ENCODE results near the gene ARID1B. TPM values are rescaled to one million over a fixed set of nuclear protein-coding genes. Genes with fewer than 3 reads are reported as not detected.

Gene ARID1B
- total RNA-seq, 1 donor from 2014 or later, result 78.1 TPM

- no peaks in the 10 kb centered on the region for H3K27me3 Mint-ChIP-seq (ENCODE audit: unreplicated experiment)
- peaks cover 51% of the 10 kb centered on the region for H3K4me1 Mint-ChIP-seq (ENCODE audit: unreplicated experiment)
- no peak for TF ChIP-seq CTCF (IDR thresholded peaks at IDR 0.05)
- peak overlapping the region; percentile 89 for H3K27ac Mint-ChIP-seq (ENCODE audit: unreplicated experiment)
- H3K36me3 Mint-ChIP-seq (ENCODE audit: unreplicated experiment), result peaks cover 4% of the 10 kb centered on the region
- H3K9me3 Mint-ChIP-seq (ENCODE audit: unreplicated experiment), result no peaks in the 10 kb centered on the region
- peak overlapping the region; percentile 68 for H3K4me3 Mint-ChIP-seq (ENCODE audit: unreplicated experiment)
- DNase-seq (ENCODE audit: extremely low spot score, unreplicated experiment), result no peak
These were observed 5.6 kb downstream of the ARID1B start for GRCh38 chr6:156782691-156783320.

- Mint-ChIP-seq H3K27me3 (ENCODE audit: unreplicated experiment) (no peaks in the 10 kb centered on the region), H3K4me1 (ENCODE audit: unreplicated experiment) (peaks cover 54% of the 10 kb centered on the region), H3K9me3 (ENCODE audit: unreplicated experiment) (no peaks in the 10 kb centered on the region), H3K4me3 (ENCODE audit: unreplicated experiment) (peak overlapping the region; percentile 38), H3K27ac (ENCODE audit: unreplicated experiment) (peak overlapping the region; percentile 89), H3K36me3 (ENCODE audit: unreplicated experiment) (peaks cover 4% of the 10 kb centered on the region)
- DNase-seq (ENCODE audit: extremely low spot score, unreplicated experiment), result no peak
- TF ChIP-seq CTCF (IDR thresholded peaks at IDR 0.05), result no peak
These were observed 6.8 kb downstream of the ARID1B start for GRCh38 chr6:156783958-156784357.

DNA sequence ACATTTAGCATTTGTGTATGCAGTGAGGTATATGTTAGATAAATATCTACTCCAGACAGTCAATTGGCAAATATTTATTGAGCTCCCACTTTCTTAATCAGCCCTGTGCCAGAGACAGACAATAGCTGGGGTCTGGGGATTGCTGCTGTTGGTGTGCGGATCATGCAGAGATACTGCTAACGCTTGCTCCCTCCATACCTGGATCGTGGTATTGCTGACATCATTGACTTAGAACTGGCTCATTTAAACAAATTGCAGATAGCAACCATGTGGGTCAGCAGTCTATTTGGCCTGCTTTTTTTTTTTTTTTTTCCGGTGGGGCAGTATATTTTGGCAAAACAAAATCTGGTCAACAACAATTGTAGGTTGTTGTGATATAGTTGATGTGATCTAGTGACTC is 9.5 kb downstream of the ARID1B start:
- no peak for DNase-seq (ENCODE audit: extremely low spot score, unreplicated experiment)
- Mint-ChIP-seq H3K4me1 (ENCODE audit: unreplicated experiment) (peaks cover 56% of the 10 kb centered on the region), H3K9me3 (ENCODE audit: unreplicated experiment) (no peaks in the 10 kb centered on the region), H3K4me3 (ENCODE audit: unreplicated experiment) (no peak overlapping the region), H3K27me3 (ENCODE audit: unreplicated experiment) (no peaks in the 10 kb centered on the region), H3K27ac (ENCODE audit: unreplicated experiment) (no peak overlapping the region), H3K36me3 (ENCODE audit: unreplicated experiment) (peaks cover 4% of the 10 kb centered on the region)
- no peak for TF ChIP-seq CTCF (IDR thresholded peaks at IDR 0.05)

GRCh38 chr6:156787569-156788492 is 10.7 kb downstream of the ARID1B start:
- Mint-ChIP-seq H3K9me3 (ENCODE audit: unreplicated experiment) (no peaks in the 10 kb centered on the region), H3K27me3 (ENCODE audit: unreplicated experiment) (no peaks in the 10 kb centered on the region), H3K4me3 (ENCODE audit: unreplicated experiment) (no peak overlapping the region), H3K4me1 (ENCODE audit: unreplicated experiment) (peaks cover 51% of the 10 kb centered on the region), H3K27ac (ENCODE audit: unreplicated experiment) (no peak overlapping the region), H3K36me3 (ENCODE audit: unreplicated experiment) (peaks cover 4% of the 10 kb centered on the region)
- DNase-seq (ENCODE audit: extremely low spot score, unreplicated experiment), result no peak
- TF ChIP-seq CTCF (IDR thresholded peaks at IDR 0.05), result no peak

All from osteocyte (in vitro differentiated cells).